ENCODE results near the gene BLOC1S4. TPM values are rescaled to one million over a fixed set of nuclear protein-coding genes. Genes with fewer than 3 reads are reported as not detected.

Gene BLOC1S4
- total RNA-seq, 1 experiment from 2014 or later: 14.9 TPM

DNA sequence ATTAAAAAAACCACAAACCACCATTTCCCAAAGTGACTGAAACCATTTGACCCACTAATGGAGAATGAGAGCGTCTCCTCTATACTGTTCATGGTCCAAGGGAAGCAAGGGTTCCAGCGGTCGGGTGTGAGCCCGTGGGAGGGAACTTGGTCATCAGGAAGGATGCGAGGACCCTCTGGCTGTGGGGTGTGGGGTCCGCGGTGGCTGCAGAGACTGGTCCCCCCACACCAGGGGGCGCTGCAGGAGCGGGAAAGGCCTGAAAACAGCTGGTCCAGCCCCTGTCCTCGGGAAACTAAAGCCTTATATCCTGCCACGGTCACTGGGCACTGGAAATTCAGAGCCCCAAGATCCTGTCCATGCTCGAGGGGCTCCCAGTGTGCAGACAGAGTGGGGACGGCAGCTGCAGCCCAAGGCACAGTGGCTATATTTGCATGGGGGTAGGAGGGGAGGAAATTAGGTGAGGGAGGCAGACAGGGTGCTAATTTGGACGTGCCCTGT lies 4.3 kb downstream of the BLOC1S4 start:
- Mint-ChIP-seq H3K27me3 (ENCODE audit: low read depth) (peaks cover 4% of the 10 kb centered on the region), H3K9me3 (peaks cover 2 to 3% of the 10 kb centered on the region in 2 experiments; a peak in 2 of 5 replicates), H3K4me1 (peaks cover 9 to 23% of the 10 kb centered on the region in 2 experiments), H3K4me3 (no peak overlapping the region; a peak in 1 of 5 replicates), H3K27ac (peak overlapping the region in 1 of 3 experiments; percentile 66; a peak in 1 of 7 replicates), H3K36me3 (ENCODE audit: insufficient read depth in 1 of 3, low read depth in 3 of 3) (peaks cover 2 to 3% (median 3%) of the 10 kb centered on the region in 3 experiments; a peak in 3 of 7 replicates)
- no peak overlapping the region for H3T11ph ChIP-seq (ENCODE audit: low read length)
- H2AFZ ChIP-seq (ENCODE audit: low read length): no peak overlapping the region
- peaks cover 2% of the 10 kb centered on the region; the same call in 1 of the 2 replicates for H3K4me1 ChIP-seq (ENCODE audit: insufficient read depth, low read length)
- no peak overlapping the region for H2BK120ac ChIP-seq (ENCODE audit: low read depth, low read length, poor library complexity, severe bottlenecking)
- H3K27me3 ChIP-seq (ENCODE audit: insufficient read depth, low read length): no peaks in the 10 kb centered on the region
- peak; percentile 85 for DNase-seq
- no peak overlapping the region for H2BK20ac ChIP-seq (ENCODE audit: low read depth, low read length, poor library complexity, severe bottlenecking)
- peak overlapping the region; percentile 6 for H3K4me2 ChIP-seq (ENCODE audit: insufficient read depth, insufficient read length, low read length)
- H3K79me1 ChIP-seq (ENCODE audit: insufficient read depth, low read depth, low read length, poor library complexity, severe bottlenecking): no peaks in the 10 kb centered on the region
- TF ChIP-seq, protein P1, sequence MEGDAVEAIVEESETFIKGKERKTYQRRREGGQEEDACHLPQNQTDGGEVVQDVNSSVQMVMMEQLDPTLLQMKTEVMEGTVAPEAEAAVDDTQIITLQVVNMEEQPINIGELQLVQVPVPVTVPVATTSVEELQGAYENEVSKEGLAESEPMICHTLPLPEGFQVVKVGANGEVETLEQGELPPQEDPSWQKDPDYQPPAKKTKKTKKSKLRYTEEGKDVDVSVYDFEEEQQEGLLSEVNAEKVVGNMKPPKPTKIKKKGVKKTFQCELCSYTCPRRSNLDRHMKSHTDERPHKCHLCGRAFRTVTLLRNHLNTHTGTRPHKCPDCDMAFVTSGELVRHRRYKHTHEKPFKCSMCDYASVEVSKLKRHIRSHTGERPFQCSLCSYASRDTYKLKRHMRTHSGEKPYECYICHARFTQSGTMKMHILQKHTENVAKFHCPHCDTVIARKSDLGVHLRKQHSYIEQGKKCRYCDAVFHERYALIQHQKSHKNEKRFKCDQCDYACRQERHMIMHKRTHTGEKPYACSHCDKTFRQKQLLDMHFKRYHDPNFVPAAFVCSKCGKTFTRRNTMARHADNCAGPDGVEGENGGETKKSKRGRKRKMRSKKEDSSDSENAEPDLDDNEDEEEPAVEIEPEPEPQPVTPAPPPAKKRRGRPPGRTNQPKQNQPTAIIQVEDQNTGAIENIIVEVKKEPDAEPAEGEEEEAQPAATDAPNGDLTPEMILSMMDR (conservative IDR thresholded peaks at IDR 0.05): peak; percentile 99
- no peak overlapping the region for H4K5ac ChIP-seq (ENCODE audit: insufficient read length, low read depth, low read length)
- H4K8ac ChIP-seq (replicated peaks; ENCODE audit: insufficient read length, low read depth, low read length): no peak overlapping the region
- peaks cover 8% of the 10 kb centered on the region; the same call in 1 of the 2 replicates for H3K79me2 ChIP-seq (ENCODE audit: insufficient read depth, low read length)
- H4K20me1 ChIP-seq (ENCODE audit: control insufficient read depth, insufficient read depth, insufficient read length): no peaks in the 10 kb centered on the region
- no peak overlapping the region for H3K18ac ChIP-seq (ENCODE audit: insufficient read length, low read depth, low read length)
- H3K56ac ChIP-seq (ENCODE audit: insufficient read length, low read depth, low read length): no peak overlapping the region
- H2AK5ac ChIP-seq (ENCODE audit: insufficient read length, low read length): no peak overlapping the region
- WGBS (ENCODE audit: extremely low coverage, insufficient read length, low lambda C conversion rate): no CpG with 5 or more reads among the region's 14 CpGs
- H2BK5ac ChIP-seq (ENCODE audit: insufficient read length, low read length): no peak overlapping the region
- no peak overlapping the region for H3K23ac ChIP-seq (ENCODE audit: insufficient read length, low read depth, low read length)
- H3K23me2 ChIP-seq (ENCODE audit: insufficient read length, low read depth, low read length, poor library complexity, severe bottlenecking): peaks cover 9% of the 10 kb centered on the region
- no peaks in the 10 kb centered on the region for H3K9me3 ChIP-seq (ENCODE audit: control insufficient read depth, low read depth, low read length)
- no peak overlapping the region for H3K27ac ChIP-seq (ENCODE audit: insufficient read length, low read depth, low read length)
- no peak overlapping the region for H2BK15ac ChIP-seq (ENCODE audit: low read depth, low read length)
- H3K14ac ChIP-seq (ENCODE audit: insufficient read depth, low read length): no peak overlapping the region
- H3K4ac ChIP-seq (ENCODE audit: low read depth, low read length): no peak overlapping the region
- H4K91ac ChIP-seq (ENCODE audit: insufficient read length, low read depth, low read length): no peak overlapping the region
- H2BK12ac ChIP-seq (ENCODE audit: insufficient read length, low read depth, low read length): no peak overlapping the region
- no peak overlapping the region for H3K9ac ChIP-seq (ENCODE audit: extremely low read depth, insufficient read length, low read length)
